AG09309 (cell line): Measurements from ENCODE around the gene ATRNL1.

Experiments
- DNase-seq: peaks from one replicate; pipeline ENCODE4 v3.0.0-alpha.2; 2010; ENCODE audit warnings: low read depth
- H3K4me3 ChIP-seq: 2 replicates; pipeline ENCODE4 v1.5.1; 2011; ENCODE audit warnings: mild to moderate bottlenecking, low read depth, low read length, moderate library complexity; ENCODE audit not compliant: control insufficient read depth
- TF ChIP-seq, protein P1 (sequence below): IDR thresholded peaks from 2 replicates; pipeline ENCODE4 v1.5.1; 2011; ENCODE audit warnings: mild to moderate bottlenecking, low read depth, low read length, inconsistent platforms; ENCODE audit not compliant: insufficient read depth, control insufficient read depth; ENCODE audit errors: missing control alignments

Gene ATRNL1

DNA sequence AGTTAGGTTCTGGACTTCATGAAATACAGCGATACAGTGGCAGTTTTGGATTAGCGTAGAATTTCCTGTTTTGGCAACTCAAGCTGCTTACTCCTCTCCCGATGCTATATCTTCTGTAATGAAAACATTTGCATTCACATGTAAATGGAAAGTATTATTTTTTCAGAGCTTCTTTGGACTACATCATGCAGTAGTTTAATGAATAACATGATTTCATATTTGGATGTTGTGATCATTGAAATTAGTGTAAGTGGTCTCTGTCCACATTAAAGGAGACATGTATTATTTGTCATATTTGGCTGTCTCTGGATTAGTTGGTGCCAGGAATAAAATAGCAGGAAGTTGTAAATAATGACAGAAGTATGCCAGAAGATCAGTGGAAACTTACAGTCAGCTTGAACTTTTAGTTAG is 848.2 kb downstream of the ATRNL1 start:
- H3K4me3 ChIP-seq = no peak overlapping the region
- DNase-seq = no peak
- TF ChIP-seq, protein P1, sequence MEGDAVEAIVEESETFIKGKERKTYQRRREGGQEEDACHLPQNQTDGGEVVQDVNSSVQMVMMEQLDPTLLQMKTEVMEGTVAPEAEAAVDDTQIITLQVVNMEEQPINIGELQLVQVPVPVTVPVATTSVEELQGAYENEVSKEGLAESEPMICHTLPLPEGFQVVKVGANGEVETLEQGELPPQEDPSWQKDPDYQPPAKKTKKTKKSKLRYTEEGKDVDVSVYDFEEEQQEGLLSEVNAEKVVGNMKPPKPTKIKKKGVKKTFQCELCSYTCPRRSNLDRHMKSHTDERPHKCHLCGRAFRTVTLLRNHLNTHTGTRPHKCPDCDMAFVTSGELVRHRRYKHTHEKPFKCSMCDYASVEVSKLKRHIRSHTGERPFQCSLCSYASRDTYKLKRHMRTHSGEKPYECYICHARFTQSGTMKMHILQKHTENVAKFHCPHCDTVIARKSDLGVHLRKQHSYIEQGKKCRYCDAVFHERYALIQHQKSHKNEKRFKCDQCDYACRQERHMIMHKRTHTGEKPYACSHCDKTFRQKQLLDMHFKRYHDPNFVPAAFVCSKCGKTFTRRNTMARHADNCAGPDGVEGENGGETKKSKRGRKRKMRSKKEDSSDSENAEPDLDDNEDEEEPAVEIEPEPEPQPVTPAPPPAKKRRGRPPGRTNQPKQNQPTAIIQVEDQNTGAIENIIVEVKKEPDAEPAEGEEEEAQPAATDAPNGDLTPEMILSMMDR = no peak

DNA sequence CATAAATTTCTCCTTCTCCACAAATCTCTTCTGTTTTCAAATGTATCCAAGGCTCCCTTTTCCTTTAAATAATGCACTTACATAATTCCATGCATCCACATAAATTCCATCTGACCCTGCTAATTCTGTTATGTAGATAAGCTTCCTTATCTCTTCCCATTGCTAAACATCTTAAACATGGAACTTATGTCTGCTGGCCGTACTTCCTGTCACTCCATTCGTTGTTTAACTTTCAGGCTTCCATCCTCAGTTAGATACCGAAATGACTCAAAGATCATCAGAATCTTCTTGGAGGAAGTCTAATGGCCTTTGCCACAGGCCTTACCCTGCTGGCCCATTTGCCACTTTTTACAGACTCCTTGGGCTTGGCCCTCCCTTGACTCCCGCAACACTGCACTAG is 848.9 kb downstream of the ATRNL1 start:
- no peak for DNase-seq
- TF ChIP-seq, protein P1 = no peak
- H3K4me3 ChIP-seq = no peak overlapping the region

DNA sequence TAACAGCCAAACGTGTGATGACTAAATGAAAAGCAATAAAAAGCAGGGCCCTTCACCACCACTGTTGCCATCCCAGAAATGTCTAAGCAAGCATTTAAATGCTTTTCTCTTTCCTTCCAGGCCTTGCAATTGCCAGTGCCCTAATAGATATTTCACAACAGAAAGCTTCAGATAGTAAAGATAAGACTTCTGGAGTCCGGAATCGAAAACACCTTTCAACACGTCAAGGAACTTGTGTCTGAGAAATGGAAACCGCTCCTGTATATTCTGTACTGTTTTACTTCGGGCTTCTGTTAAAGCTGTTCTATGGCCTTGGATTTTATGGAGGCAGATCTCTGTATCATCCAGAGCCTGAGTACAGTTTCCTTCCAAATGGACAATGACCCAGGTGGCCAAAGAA is 851.4 kb downstream of the ATRNL1 start:
- DNase-seq = no peak
- TF ChIP-seq, protein P1 = no peak
- no peak overlapping the region for H3K4me3 ChIP-seq

DNA sequence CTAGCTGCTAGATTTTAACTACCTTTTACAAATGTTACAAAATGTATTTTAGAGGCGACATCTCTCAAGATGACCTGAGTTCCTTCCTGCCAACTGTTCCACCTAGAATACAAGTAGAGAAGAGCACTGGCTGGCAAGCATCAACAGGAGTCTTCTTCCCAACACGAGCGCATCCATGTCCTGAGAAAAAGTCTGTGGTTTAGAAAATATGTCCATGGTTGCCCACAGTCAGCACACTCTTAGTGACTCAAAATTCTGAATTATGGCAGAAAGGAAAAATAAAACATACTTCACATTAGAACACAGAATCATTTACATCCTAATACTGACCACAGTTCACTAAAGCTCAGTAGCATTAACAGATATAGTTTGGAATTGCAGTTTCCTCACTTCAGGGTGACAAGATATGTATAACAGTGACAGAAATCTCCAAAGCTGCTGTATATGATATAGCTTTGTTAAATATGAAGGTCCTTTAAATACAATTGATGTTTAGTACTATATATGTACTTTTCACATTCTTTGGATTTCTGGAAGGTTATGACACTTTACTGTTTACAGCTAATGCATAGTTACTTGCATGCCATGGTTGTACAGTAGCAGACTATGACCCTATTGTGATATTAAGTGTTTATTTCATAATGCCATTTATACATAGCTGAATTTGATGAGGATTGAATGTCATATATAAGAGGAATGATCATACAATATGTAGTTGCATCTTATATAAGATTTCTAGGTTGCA is 852.7 kb downstream of the ATRNL1 start:
- no peak overlapping the region for H3K4me3 ChIP-seq
- DNase-seq = no peak
- TF ChIP-seq, protein P1 = no peak

DNA sequence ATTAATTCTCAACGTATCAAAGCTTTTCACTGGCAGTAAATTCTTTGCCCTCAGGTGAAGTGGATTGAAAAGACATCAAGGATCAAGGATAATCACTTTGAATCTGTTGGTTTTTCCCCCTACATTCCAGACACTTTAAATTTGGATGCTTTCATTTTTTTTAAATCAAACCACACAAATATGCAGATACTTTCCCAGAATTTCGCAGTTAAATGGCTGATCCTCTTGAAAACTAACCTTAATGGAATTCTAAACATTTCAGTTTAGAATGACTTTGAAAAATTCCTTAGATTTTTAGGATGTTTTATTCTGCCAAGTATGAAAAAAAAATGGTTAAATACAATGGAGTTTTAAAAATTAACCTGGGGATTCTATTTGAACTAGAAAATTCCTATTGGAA is 853.9 kb downstream of the ATRNL1 start:
- H3K4me3 ChIP-seq = no peak overlapping the region
- DNase-seq = peak; percentile 47
- TF ChIP-seq, protein P1 = no peak

DNA sequence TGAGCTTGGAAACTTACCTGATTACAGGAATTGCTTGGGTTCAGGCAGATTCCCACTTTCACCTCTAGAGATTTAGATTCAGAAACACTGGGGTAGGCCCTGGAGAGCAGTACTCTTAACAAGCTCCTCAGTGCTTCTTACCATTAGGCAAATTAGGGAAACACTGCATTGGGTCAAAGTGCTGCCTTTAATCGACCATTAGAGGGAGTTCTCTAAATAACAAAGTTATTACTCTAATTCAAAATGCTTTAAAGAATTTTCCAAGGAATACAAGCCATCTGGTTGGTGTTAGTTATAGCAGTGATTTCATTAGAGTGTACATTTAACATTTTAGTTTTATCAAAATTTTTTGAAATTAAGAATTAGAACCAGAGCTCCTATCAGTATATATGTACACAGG is 855.3 kb downstream of the ATRNL1 start:
- TF ChIP-seq, protein P1 = peak; percentile 45
- no peak for DNase-seq
- H3K4me3 ChIP-seq = no peak overlapping the region

DNA sequence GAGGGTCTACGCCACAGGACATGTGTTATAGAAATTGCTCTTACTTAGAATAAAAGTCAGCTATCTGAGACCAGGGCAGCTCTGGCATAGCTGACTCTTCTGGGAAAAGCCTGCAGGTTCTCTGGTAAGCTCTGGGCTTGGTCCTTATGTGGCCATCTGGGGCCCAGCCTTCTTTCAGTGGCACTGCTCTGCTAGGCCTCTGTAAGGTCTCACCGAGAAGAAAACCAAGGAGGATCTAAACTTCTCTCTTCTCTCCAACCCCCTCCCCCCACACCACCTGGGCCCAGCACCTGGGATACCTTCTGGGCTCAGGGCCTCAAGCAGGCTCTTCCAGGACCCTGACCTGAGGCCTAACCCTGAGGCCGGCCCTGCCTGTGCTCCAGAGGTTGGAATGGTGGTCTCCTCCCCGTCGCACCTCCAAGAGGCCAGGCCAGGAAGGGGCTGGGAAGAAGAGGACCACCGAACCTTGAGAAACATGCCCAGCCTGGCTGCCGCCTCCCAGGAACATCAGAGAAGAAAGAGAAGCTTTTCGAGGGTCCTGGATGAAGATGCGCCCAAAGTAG is 856.2 kb downstream of the ATRNL1 start:
- H3K4me3 ChIP-seq = no peak overlapping the region
- no peak for DNase-seq
- TF ChIP-seq, protein P1 = no peak
